GM19025 (cell line): ENCODE measurements around the gene TLDC2.
"Not testable (repeated sequence)": the region's sequence is repeated elsewhere in the genome, so short reads cannot be mapped to it uniquely, and the experiment has no call there.

ENCODE experiments used
- ATAC-seq: cut with Tn5 transposase; IDR thresholded peaks from one replicate; pipeline ENCODE4 v1.9.1; 2021; ENCODE audit warnings: mild to moderate bottlenecking, low read depth, moderate library complexity; ENCODE audit not compliant: unreplicated experiment

The TLDC2 gene

DNA sequence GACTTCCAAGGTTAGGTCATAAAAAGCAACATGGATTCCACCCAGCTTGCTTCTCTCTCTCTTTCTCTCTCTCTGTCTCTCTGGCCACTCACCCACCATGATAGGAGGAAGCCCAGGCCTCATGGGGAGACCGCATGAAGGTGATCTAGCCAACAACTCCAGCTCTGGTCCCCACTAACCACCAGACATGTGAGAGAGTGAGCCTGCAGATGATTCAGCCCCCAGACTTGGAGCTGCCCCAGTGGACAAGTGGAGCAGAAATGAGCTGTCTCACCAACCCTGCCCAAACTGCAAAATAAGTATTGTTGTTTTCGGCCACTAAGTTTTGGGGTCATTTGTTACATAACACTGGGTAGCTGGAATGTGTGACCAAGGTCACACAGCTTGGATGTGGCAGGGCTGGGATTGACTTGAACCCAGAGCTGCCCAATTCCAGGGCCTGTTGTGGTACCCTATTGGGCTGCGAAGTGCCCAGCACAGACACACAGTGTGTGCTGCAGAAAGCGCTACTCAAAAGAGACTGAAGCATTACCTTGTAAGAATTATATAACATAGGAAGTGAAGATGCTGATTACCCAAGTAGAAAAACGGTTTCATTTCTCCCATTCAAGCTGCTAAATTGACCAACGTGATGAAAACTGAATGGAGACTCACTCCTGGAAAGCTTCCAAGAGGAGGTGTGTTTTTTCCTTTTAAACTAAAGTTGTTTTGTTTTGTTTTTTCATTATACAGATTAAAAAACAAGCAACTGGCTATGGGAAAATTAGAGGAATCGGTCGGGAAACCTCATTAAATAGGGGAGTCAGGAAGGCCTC, 9.1 kb upstream of the TLDC2 start:
- ATAC-seq = no peak

DNA sequence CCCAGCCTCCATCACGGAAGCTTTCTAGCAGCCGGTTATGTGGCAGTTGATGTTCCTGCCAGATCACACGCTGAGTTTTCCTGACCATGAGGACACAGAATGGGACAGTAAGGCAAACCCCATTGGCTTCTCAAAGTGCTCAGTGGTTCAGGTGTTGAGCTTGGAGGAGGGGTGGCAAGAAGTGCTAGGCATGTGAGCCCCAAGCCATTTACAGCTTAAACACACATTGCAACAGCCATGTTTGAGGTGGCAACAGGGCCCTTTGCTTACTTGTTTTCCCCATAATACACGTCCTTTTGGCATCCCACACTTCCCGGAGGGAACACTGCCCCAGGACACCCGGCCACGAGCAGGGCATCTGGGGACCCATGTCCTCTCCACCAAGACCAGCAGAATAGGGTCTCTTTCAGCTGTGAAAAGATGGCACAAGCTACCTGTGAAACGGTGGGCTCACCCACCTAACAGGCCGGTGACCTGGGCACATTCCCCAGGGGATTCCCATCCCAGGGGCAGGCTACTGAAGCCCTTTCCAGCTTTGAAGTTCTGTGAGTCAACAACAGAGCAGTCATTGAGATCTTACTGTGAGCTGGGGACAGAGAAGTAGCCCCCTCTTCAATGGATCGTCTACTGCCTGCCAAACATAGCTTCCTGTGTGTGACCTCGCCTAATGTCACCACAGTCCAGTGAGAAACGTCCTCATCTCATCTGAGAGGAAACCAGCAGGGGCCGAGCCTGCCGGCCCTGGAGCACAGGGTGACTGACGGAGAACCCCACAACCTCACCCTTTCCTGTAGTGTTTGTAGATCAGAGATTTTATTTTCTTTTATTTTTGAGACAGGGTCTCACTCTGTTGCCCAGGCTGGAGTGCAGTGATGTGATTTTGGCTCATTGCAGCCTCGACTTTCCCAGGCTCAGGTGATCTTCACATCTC, 4.0 kb upstream of the TLDC2 start:
- ATAC-seq = no peak

DNA sequence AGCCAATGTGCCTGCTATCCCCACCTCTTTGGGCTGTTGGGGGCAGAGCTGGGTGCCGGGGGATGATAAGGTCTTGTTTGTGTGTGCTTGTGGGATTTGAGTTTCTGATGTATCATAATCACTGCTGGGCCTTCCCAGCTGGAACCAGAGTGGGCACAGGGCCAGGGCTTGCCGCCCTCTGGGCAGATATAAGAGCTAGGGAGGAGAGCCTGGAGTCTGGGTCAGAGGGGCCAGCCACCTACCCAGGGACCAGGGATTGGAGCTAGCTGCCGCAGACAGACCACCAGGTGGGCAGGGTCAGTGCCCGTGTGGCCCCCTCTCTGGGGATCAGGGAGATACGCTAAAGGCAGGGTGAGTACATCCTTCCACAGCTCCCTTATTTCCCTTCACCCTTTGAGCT, 3.1 kb upstream of the TLDC2 start:
- no peak for ATAC-seq

DNA sequence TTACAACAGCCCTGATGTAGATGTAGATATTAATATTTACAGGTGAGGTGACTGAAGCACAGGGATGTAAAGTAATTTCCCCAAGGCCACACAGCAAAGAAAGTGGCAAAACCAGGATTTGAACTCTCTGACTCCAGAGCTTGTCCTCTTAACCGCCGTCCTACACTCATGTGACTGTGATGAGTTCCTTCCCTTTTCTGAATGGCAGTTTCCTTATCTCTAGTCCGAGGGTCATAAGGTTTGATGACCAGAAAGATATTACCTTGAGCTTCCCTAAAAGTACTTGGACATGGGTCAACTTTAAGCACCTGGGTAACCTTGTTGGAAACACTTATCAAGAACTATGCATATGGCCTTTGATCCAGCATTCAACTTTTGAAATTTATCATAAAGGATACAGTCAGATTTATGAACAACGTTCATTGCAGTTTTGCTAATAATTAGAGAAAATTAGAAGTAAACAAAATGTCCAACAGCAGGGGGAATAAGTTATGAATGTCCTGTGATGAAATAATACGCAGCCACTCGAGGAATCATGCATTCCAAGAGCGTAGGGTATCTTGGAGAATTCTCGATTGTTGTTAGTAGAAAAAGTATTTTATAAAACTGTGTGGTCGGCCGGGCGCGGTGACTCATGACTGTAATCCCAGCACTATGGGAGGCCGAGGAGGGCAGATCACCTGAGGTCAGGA, 2.3 kb upstream of the TLDC2 start:
- ATAC-seq = no peak

DNA sequence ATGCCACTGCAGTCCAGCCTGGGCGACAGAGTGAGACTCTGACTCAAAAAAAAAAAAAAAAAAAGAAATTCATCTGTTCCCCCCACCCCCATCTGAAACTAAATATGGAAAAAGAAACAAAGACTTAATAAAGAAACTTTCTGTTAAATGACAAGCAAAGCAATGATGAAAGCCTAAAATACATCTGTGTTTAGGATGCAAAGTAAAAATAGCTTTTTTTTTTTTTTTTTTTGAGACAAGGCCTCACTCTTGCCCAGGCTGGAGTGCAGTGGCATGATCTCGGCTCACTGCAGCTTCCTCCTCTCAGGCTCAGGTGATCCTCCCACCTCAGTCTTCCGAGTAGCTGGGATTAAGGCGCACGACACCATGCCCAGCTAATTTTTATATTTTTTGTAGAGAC, 845 bp upstream of the TLDC2 start:
- ATAC-seq = not testable (repeated sequence)

DNA sequence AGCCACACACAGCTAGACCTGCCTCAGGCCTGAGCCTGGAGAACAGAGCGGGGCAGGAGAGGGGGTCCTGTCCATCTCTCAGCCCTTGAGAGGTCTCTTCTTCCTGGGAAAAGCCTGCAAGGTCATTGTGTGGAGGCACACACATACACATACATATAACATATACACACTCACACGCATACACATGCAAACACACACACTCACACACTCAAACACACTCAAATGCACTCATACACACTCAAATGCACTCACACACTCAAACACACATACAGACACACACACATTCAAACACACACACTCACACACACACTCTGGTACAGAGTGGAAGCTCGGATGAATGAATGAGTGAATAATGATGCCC, 515 bp downstream of the TLDC2 start:
- ATAC-seq = no peak

DNA sequence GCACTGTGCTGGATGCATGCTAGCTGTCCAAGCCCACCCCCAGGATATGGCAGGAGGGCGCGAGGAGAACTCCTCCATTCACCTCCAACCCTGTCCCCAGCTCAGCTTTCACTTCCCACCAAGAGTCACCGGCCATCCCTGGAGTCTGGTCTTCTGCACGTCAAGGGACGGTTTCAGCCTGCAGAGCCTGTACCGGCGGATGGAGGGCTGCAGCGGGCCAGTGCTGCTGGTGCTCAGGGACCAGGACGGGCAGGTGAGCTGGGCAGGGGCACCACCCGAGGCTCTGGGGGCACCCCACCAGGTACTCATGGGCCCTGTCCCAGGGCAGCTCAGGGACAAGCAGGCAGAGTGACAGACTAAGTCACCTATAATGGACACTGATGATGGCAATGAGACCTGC, 3.0 kb downstream of the TLDC2 start:
- ATAC-seq = no peak

DNA sequence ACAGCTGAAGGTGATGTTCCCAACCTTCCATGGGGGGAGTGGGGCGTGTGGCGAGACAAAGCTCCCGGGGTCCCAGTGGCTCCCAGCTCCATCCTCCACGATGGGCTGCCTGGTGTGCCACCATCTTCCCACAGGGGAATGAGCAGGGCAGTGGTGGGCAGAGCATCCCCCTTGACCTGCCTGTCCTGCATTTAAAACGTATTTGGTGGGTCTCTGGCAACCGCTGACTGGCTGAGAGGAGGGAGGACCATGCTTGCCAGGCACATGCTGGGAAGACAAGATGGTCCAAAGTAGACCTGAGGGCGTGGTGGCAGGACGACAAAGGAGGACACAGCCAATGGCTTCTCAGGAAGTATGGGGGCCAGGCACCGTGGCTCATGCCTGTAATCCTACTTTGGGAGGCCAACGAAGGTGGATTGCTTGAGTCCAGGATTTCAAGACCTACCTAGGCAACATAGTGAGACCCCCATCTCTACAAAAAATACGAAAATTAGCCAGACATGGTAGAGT, 4.9 kb downstream of the TLDC2 start:
- ATAC-seq = no peak

DNA sequence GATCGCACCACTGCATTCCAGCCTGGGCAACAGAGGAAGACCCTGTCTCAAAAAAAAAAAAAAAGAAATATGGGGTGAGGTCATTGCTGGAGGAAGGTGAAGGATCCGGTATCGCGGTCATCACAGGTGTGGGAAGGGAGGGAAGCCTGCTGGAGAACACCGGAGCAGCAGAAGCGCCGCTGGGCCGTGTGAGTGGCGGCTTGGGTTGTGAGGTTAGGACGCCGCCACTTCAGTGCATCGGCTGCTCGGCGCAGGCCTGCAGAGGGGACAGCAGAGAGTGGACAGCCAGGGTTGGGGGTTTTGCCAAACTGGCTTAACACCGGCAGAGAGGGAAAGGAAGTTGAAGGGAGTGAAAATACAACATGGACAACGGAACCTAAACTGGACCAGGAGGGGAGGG, 5.4 kb downstream of the TLDC2 start:
- ATAC-seq = no peak

DNA sequence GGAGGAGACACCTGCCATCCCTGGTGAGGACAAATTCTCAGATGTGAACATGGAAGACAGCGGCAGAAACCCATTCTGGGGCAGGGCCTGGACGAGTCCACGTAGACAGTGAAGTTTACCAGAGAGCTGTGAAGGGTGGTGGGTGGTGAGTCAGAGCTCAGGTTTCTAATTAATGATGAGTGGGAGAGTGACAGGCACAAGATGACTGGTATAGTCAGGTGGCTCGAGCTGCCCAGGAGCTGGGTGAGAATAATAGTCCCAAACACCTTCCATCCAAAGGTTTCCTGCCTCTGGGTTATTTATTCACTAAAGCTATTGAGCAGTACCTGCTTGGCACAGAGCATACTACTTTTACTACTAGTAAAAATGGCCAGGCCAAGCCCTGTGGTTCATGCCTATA, 6.0 kb downstream of the TLDC2 start:
- no peak for ATAC-seq

DNA sequence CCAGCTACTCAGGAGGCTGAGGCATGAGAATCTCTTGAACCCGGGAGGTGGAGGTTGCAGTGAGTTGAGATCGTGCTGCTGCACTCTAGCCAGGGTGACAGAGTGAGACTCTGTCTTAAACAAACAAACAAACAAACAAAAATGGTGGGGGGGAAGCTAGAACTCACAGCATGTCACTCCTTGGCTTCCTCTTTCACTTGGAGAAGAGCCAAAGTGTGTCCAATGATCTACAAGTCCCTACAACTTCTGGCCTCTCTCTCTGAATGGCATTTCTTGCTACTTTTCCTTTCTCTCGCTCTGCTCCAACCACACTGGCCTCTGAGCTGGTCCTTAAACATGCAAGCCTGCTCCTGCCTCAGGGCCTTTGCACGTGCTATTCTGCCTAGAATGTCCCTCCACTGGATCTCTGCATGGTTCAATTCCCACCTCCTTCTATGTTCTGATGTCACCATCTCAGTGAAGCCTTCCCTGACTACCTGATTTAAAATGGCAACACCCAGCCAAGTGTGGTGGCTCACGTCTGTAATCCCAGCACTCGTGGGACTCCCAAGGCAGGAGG, 8.1 kb downstream of the TLDC2 start:
- no peak for ATAC-seq

DNA sequence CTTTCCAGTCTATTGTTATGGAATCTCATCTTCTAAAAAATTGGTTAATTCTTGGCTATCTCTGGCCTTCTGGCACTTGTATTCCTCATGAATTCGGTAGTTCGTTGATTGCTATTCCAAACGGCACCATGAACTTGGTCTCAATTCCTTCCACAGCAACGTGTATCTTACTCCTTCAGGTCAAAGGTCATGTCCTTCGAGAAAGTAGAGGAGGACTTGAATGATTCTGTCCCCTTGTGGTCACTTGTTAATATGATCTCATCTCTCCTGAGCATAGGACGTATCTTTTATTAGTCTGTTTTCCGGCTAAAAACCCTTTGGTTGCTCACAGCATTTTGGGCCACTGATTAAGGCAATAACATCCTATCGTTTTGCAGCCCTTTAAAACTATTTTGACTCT, 9.4 kb downstream of the TLDC2 start:
- ATAC-seq = no peak

DNA sequence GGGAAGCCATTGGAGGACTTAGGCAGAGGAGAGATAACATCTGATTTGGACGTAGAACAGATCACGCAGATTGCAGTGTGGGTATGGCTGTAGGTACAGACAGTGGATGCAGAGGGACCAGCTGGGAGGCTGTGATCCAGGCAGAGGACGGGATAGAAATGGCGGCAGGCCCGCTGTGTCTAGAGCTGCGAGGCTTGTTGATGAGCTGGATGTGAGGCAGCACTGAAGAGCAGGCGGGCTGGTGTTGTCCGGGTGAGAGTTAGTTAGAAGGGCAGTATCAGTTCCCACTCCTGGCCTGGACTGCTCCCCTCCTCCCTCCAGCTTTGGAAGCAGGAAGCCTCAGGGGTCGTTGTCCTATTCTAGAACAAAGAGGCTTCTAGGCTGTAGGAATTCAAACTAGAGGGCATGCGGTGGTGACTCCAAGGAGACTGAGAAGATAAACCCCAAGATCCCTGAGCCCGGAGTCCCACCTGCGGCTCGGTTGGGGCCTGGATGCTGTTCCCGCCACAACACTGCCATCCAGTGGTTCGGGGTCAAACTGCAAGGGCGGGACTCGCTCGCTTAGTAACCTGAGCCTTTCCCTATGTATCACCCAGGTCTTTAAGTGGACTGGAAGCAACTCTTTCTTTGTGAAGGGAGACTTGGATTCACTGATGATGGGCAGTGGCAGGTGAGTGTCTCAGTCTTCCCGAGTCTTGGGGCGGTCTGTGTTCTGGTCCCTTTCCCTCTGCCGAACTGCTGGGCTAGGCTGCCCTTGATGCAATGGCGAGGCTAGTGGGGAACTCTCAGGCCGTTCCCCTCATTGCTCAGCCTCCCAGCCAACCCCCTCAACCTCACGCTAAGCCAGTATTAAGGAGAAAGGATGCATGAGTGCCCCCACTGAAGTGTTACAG, 11.2 kb downstream of the TLDC2 start:
- ATAC-seq = no peak

DNA sequence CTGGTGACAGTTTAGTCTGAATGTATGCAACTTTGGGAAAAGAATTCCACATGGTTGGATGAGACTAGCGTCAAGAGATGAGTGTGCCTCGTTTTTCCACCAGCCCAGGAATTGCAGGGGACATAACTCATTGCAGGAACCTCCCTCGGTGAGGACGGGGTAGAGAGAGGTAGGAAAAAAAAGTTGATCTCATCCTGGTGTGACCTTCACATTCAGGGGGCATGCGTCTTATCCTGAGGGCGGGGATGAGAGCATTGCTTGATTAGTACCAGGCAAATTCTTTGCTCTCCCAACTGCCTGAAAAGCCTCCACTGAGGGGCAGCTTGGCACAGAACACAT, 11.8 kb downstream of the TLDC2 start:
- ATAC-seq = no peak

DNA sequence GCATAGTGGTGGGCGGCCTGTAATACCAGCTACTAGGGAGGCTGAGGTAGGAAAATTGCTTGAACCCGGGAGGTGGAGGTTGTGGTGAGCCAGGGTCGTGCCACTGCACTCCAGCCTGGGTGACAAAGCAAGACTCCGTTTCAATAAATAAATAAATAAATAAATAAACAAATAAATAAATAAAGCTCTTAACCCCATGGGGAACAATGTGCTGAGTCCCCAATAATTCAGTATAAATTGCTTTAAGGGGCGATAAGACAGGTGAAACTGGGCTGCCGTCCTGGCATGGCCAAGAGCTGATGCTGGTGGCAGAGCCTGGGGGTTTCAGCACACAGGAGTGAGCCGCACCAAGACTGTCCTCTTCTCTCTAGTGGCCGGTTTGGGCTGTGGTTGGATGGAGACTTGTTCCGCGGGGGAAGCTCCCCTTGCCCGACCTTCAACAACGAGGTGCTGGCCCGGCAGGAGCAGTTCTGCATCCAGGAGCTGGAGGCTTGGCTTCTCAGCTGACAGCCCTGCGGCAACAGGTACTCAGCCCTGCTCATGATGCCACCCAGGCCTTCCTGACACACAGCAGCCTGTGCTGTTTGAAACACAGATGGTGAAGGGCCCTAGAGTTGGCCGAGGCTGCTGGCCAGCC, 13.1 kb downstream of the TLDC2 start:
- ATAC-seq = no peak

DNA sequence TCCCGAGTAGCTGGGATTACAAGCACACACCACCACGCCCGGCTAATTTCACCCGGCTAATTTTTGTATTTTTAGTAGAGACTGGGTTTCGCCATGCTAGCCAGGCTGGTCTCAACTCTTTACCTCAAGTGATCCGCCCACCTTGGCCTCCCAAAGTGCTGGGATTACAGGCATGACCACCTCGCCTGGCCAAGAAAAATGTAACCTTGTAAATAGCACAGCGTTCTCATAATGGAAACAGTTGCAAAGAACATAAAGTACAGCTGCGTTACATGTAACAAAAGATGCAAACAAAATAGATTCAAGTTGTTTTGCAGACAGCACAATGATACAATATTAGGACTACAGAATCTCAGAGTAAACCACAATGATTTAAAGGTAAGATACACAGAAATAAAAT, 14.6 kb downstream of the TLDC2 start:
- ATAC-seq = no peak

DNA sequence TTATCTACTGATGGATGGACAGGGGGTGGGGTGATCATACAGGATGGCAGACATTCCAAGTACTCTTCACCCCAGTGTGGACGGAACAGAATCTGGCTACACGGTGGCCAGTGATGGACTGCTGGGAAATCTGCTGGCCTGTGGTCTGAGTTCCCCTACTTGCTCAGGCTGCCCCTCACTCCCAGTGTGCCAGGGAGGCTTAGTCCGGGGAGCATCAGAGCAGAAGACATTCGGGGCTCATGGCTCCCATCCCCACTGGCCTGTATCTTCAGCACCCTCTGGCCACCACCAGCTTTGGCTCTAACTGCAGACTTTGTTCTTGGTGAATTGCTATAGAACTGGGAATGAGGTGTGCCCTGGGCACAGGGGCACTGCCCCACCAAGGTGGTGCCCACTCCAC, 15.3 kb downstream of the TLDC2 start:
- ATAC-seq = no peak

DNA sequence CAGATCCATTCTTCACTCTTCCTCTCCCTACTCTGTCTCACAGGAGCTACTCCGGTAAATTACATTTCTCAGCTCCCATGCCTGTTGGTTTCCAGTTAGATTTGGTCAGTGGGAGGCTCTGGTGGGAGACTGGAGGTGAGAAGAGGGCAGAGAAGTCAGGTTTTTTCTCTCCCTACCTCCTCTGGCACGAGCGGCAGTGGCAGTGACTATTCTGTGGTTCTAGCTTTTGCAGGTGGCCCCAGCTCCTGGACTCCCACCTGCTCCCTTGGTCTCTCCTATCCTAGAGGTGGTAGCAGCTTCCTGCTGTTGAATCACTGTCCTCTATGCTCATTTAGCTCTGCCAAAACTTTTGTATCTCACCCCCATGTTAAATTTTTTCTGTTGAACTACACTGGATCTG, 17.9 kb downstream of the TLDC2 start:
- ATAC-seq = no peak

DNA sequence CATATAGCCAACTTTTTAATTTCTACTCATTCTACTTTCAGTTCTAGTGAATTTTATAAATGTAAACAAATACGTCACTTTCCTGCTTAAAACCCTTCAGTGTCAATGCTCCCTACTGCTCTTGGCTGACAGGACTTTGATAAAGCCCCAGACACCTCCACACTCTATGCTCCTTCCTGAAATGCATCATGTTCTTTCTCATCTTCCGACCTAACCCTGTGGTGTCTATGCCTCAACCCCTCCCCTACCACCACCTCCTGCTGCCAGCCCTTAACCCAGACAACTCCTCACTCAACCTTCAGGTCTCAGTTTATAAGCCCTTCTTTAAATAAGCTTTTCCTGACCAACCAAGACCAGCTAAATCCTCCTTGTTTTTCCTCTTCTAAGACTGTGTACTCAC, 19.1 kb downstream of the TLDC2 start:
- no peak for ATAC-seq
